ENCODE measurements around the gene CALN1.

DNA sequence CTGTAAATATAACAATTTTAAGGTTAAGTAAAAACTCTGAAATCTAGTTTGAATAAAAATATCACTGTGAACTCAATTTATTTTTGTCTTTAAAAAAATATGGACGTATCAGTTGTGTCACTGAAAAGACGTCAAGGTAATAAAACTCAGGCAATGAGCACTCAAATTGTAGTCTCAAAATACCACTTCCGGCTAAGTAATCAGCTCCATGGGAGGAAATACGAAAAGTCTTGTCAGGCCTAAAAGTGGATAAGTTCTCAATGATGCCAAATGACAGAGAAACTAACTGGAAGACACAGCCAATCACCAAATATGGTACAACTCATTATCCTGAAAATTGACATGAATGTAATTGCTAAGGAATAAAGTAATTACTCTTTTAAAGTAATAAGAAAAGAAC is 719 bp downstream of the CALN1 start:
- TF ChIP-seq POLR2A (IDR thresholded peaks at IDR 0.05) = no peak
- TF ChIP-seq, protein P1, sequence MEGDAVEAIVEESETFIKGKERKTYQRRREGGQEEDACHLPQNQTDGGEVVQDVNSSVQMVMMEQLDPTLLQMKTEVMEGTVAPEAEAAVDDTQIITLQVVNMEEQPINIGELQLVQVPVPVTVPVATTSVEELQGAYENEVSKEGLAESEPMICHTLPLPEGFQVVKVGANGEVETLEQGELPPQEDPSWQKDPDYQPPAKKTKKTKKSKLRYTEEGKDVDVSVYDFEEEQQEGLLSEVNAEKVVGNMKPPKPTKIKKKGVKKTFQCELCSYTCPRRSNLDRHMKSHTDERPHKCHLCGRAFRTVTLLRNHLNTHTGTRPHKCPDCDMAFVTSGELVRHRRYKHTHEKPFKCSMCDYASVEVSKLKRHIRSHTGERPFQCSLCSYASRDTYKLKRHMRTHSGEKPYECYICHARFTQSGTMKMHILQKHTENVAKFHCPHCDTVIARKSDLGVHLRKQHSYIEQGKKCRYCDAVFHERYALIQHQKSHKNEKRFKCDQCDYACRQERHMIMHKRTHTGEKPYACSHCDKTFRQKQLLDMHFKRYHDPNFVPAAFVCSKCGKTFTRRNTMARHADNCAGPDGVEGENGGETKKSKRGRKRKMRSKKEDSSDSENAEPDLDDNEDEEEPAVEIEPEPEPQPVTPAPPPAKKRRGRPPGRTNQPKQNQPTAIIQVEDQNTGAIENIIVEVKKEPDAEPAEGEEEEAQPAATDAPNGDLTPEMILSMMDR (IDR thresholded peaks at IDR 0.05) = no peak
